T-cell (primary cell): ENCODE measurements around the gene SMIM29. TPM values are rescaled to one million over a fixed set of nuclear protein-coding genes. Genes with fewer than 3 reads are reported as not detected.

Source experiments
- ATAC-seq, 4 experiments: fragments of 200-7000 bp in 3 of 4; fragments of 150-1000 bp in 1 of 4; cut with Tn5 transposase; replicated peaks in 1 of 4; 1 replicate in 3 of 4; 2 replicates in 1 of 4; pipeline ENCODE4 v1.10.0; 2021; ENCODE audit warnings: moderate library complexity in 3 of 4, mild to moderate bottlenecking in 2 of 4, moderate number of reproducible peaks in 1 of 4
- CTCF ChIA-PET, 2 donors: fragments of 300-600 bp; sonication (Branson Sonifier 250); formaldehyde crosslinking; loops; one replicate each; lab custom pipeline; 2022; ENCODE audit warnings: antibody characterized with exemption in 2 of 2; lab: Charles Lee
- POLR2A ChIA-PET, 2 donors: fragments of 300-600 bp; sonication (Branson Sonifier 250); formaldehyde crosslinking; loops; one replicate each; lab custom pipeline; 2022; ENCODE audit warnings: antibody characterized with exemption in 2 of 2; lab: Charles Lee
- DNase-seq, 35 experiments: peaks; one replicate each; pipeline versions ENCODE4 v3.0.0 to v3.0.0-alpha.2; 2013 to 2023
- H3K27ac ChIP-seq: one replicate; pipeline ENCODE4 v1.5.1; 2013; ENCODE audit warnings: low read length
- H3K27me3 ChIP-seq, 2 experiments: replicated peaks in 1 of 2; 1 replicate in 1 of 2; 2 replicates in 1 of 2; pipeline versions ENCODE4 v1.6.1 to v1.7.0; 2013; ENCODE audit warnings: low read length in 1 of 2, mixed read lengths in 1 of 2; ENCODE audit not compliant: control insufficient read depth in 2 of 2, insufficient read depth in 2 of 2; ENCODE audit errors: extremely low read depth in 1 of 2
- H3K36me3 ChIP-seq, 2 donors: 1 replicate in 1 of 2; 2 replicates in 1 of 2; pipeline versions ENCODE4 v1.6.1 to v1.7.0; 2013; ENCODE audit warnings: low read length in 1 of 2; ENCODE audit not compliant: control insufficient read depth in 2 of 2, insufficient read depth in 1 of 2; ENCODE audit errors: extremely low read depth in 1 of 2
- H3K4me1 ChIP-seq, 2 experiments: 1 replicate in 1 of 2; 2 replicates in 1 of 2; pipeline versions ENCODE4 v1.6.1 to v1.7.0; 2013; ENCODE audit warnings: low read length in 2 of 2, mixed read lengths in 1 of 2; ENCODE audit not compliant: insufficient read depth in 2 of 2, control insufficient read depth in 1 of 2; ENCODE audit errors: extremely low read depth in 1 of 2
- H3K4me3 ChIP-seq, 2 donors: 1 replicate in 1 of 2; 2 replicates in 1 of 2; pipeline versions ENCODE4 v1.5.1 to v1.7.0; 2013; ENCODE audit warnings: mild to moderate bottlenecking in 2 of 2, low read length in 1 of 2, moderate library complexity in 1 of 2; ENCODE audit not compliant: control insufficient read depth in 1 of 2; ENCODE audit errors: extremely low read depth in 1 of 2
- H3K9me3 ChIP-seq: 2 replicates; pipeline ENCODE4 v1.7.0; 2013
- H3K27ac Mint-ChIP-seq, 2 donors: one replicate each; pipeline ENCODE4 v1.8.0; 2020 to 2021; ENCODE audit warnings: mild to moderate bottlenecking in 2 of 2, mixed read lengths in 2 of 2
- H3K27me3 Mint-ChIP-seq, 2 donors: one replicate each; pipeline ENCODE4 v1.8.0; 2021 to 2022; ENCODE audit warnings: mixed read lengths in 2 of 2
- H3K36me3 Mint-ChIP-seq: one replicate; pipeline ENCODE4 v1.8.0; 2021; ENCODE audit warnings: mixed read lengths
- H3K4me1 Mint-ChIP-seq, 3 donors: one replicate each; pipeline ENCODE4 v1.8.0; 2020 to 2022; ENCODE audit warnings: mixed read lengths in 3 of 3, mild to moderate bottlenecking in 1 of 3
- H3K4me3 Mint-ChIP-seq, 3 donors: one replicate each; pipeline ENCODE4 v1.8.0; 2020 to 2022; ENCODE audit warnings: mild to moderate bottlenecking in 3 of 3, mixed read lengths in 3 of 3, moderate library complexity in 3 of 3
- H3K9me3 Mint-ChIP-seq, 3 donors: one replicate each; pipeline ENCODE4 v1.8.0; 2020 to 2022; ENCODE audit warnings: mixed read lengths in 3 of 3
- WGBS: methylation state at CpG from one replicate; pipeline ENCODE4 v1.1.5; 2013; ENCODE audit warnings: missing lambda C conversion rate; ENCODE audit not compliant: insufficient coverage; 5-methylcytosine and 5-hydroxymethylcytosine counted together
- total RNA-seq, 35 experiments: library from RNA in 6 of 35; stranded (reverse) in 6 of 35; fragments of 120-200 nt in 1 of 35; gene quantifications; one replicate each; pipeline versions ENCODE4 v1.2.1 to v1.2.4 and lab custom pipeline; 2013 to 2026

SMIM29 gene
- total RNA-seq, 5 donors from 2014 or later (not counting 1 experiment from before 2014, with no cell fraction given): 16.4 to 33.8 (median 30.5) TPM

- no peak for DNase-seq
- ChIA-PET CTCF (no interaction called here), POLR2A (interaction anchor here (0.5 to 1.1 kb wide), 4 partner anchors 15 to 1120 kb away, joined by 3 to 5 read pairs (median 4); no protein-coding TSS in a partner anchor)
- Histone ChIP-seq H3K4me1 (peaks cover 0 to 10% of the 10 kb centered on the region in 2 experiments), H3K27me3 (no peaks in the 10 kb centered on the region), H3K27ac (no peak overlapping the region), H3K9me3 (no peaks in the 10 kb centered on the region), H3K36me3 (no peaks in the 10 kb centered on the region), H3K4me3 (no peak overlapping the region)
- H3K27ac Mint-ChIP-seq: no peak overlapping the region
- H3K36me3 Mint-ChIP-seq: no peaks in the 10 kb centered on the region
- H3K9me3 Mint-ChIP-seq: no peaks in the 10 kb centered on the region
- peaks cover 7 to 14% (median 9%) of the 10 kb centered on the region in 3 donors for H3K4me1 Mint-ChIP-seq
- no peak for ATAC-seq
- no peak overlapping the region for H3K4me3 Mint-ChIP-seq
- WGBS: no CpG with 5 or more reads among the region's 3 CpGs
- H3K27me3 Mint-ChIP-seq: no peaks in the 10 kb centered on the region
These were observed 43.3 kb downstream of the SMIM29 start for GRCh38 chr6:34205466-34205865.

- Mint-ChIP-seq H3K27me3 (no peaks in the 10 kb centered on the region), H3K4me3 (no peak overlapping the region), H3K9me3 (no peaks in the 10 kb centered on the region), H3K27ac (no peak overlapping the region), H3K4me1 (peaks cover 7 to 14% (median 9%) of the 10 kb centered on the region in 3 donors), H3K36me3 (no peaks in the 10 kb centered on the region)
- Histone ChIP-seq H3K4me1 (peaks cover 0 to 10% of the 10 kb centered on the region in 2 experiments), H3K27ac (no peak overlapping the region), H3K9me3 (no peaks in the 10 kb centered on the region), H3K4me3 (no peak overlapping the region), H3K36me3 (no peaks in the 10 kb centered on the region), H3K27me3 (no peaks in the 10 kb centered on the region)
- CTCF ChIA-PET: interaction anchor here in 1 of 2 donors (0.6 kb wide), 1 partner anchor 103 kb away, joined by 8 read pairs; no protein-coding TSS in a partner anchor
- DNase-seq (no peak), ATAC-seq (no peak)
- POLR2A ChIA-PET: interaction anchor here in 1 of 2 donors (0.6 to 1.1 kb wide), 2 partner anchors 14 to 176 kb away, joined by 3 to 4 read pairs; no protein-coding TSS in a partner anchor
- 100% methylated on average over 3 of the region's 4 CpGs for WGBS
These were observed 44.1 kb downstream of the SMIM29 start for GRCh38 chr6:34204693-34205092.

GRCh38 chr6:34202329-34203201 lies 46.2 kb downstream of the SMIM29 start:
- ChIA-PET CTCF (interaction anchor here in 1 of 2 donors (0.5 to 0.7 kb wide), 3 partner anchors 189 to 931 kb away, joined by 3 to 4 read pairs (median 3); no protein-coding TSS in a partner anchor), POLR2A (interaction anchor here in 1 of 2 donors (0.6 kb wide), 1 partner anchor 185 kb away, joined by 3 read pairs; no protein-coding TSS in a partner anchor)
- Histone ChIP-seq H3K9me3 (no peaks in the 10 kb centered on the region), H3K36me3 (no peaks in the 10 kb centered on the region), H3K27me3 (no peaks in the 10 kb centered on the region), H3K4me1 (peaks cover 0 to 7% of the 10 kb centered on the region in 2 experiments), H3K27ac (no peak overlapping the region), H3K4me3 (no peak overlapping the region)
- Mint-ChIP-seq H3K9me3 (no peaks in the 10 kb centered on the region), H3K27me3 (no peaks in the 10 kb centered on the region), H3K27ac (no peak overlapping the region), H3K36me3 (no peaks in the 10 kb centered on the region), H3K4me1 (peaks cover 1 to 10% (median 4%) of the 10 kb centered on the region in 3 donors), H3K4me3 (no peak overlapping the region)
- WGBS: 88% methylated on average over 16 of the region's 20 CpGs
- ATAC-seq: no peak
- no peak for DNase-seq

GRCh38 chr6:34201455-34202107 lies 47.2 kb downstream of the SMIM29 start:
- Mint-ChIP-seq H3K9me3 (no peaks in the 10 kb centered on the region), H3K27me3 (no peaks in the 10 kb centered on the region), H3K4me1 (peaks cover under 1 to 2% (median 2%) of the 10 kb centered on the region in 3 donors), H3K36me3 (no peaks in the 10 kb centered on the region), H3K27ac (no peak overlapping the region), H3K4me3 (no peak overlapping the region)
- Histone ChIP-seq H3K36me3 (no peaks in the 10 kb centered on the region), H3K4me3 (no peak overlapping the region), H3K27me3 (peaks cover 0 to 2% of the 10 kb centered on the region in 2 experiments), H3K4me1 (peaks cover 0 to 3% of the 10 kb centered on the region in 2 experiments), H3K9me3 (no peaks in the 10 kb centered on the region), H3K27ac (no peak overlapping the region)
- POLR2A ChIA-PET: interaction anchor here in 1 of 2 donors (0.6 kb wide), 1 partner anchor 186 kb away, joined by 3 read pairs; no protein-coding TSS in a partner anchor
- CTCF ChIA-PET: interaction anchor here in 1 of 2 donors (0.5 to 0.7 kb wide), 4 partner anchors 38 to 932 kb away, joined by 3 to 4 read pairs (median 4); no protein-coding TSS in a partner anchor
- ATAC-seq (no peak), DNase-seq (no peak)
- 100% methylated on average over 3 of the region's 4 CpGs for WGBS

- 86% methylated on average over 1 of the region's 5 CpGs for WGBS
- H3K27ac ChIP-seq: no peak overlapping the region
- no peak for ATAC-seq
These were observed 48.4 kb downstream of the SMIM29 start for GRCh38 chr6:34200340-34200971.

More at GRCh38 chr6:34200340-34200971, 48.4 kb downstream of the SMIM29 start:
- CTCF ChIA-PET: interaction anchor here (0.5 to 0.9 kb wide), 4 partner anchors 12 to 305 kb away, joined by 3 to 4 read pairs (median 4); no protein-coding TSS in a partner anchor
- Mint-ChIP-seq H3K27ac (no peak overlapping the region), H3K9me3 (no peaks in the 10 kb centered on the region), H3K36me3 (no peaks in the 10 kb centered on the region), H3K4me3 (no peak overlapping the region), H3K27me3 (no peaks in the 10 kb centered on the region), H3K4me1 (peaks cover 4 to 8% (median 7%) of the 10 kb centered on the region in 3 donors)
- peaks cover 0 to 11% of the 10 kb centered on the region in 2 experiments for H3K27me3 ChIP-seq
- no peaks in the 10 kb centered on the region for H3K9me3 ChIP-seq
- peaks cover 0 to 12% of the 10 kb centered on the region in 2 experiments for H3K4me1 ChIP-seq
- no peak overlapping the region for H3K4me3 ChIP-seq
- POLR2A ChIA-PET: interaction anchor here in 1 of 2 donors (0.6 kb wide), 1 partner anchor 876 kb away, joined by 4 read pairs; no protein-coding TSS in a partner anchor
- H3K36me3 ChIP-seq: no peaks in the 10 kb centered on the region
- no peak for DNase-seq
